Caco-2 (cell line): Measurements from ENCODE around the gene AUTS2. TPM values are rescaled to one million over a fixed set of nuclear protein-coding genes. Genes with fewer than 3 reads are reported as not detected.

Experiments
- BruUV-seq: library from RNA; stranded (reverse); fragments of 400-500 nt; replicated peaks from 2 replicates; lab custom pipeline; 2021; lab: Mats Ljungman, UMichigan
- CTCF ChIA-PET: fragments of 300-600 bp; sonication (Branson Sonifier 250); formaldehyde crosslinking; loops from one replicate; lab custom pipeline; 2022; ENCODE audit warnings: antibody characterized with exemption; lab: Charles Lee
- POLR2A ChIA-PET: fragments of 300-600 bp; sonication (Branson Sonifier 250); formaldehyde crosslinking; loops from one replicate; lab custom pipeline; 2022; ENCODE audit warnings: antibody characterized with exemption; lab: Charles Lee
- DNase-seq, 2 experiments: peaks; one replicate each; pipeline versions ENCODE4 v3.0.0 to v3.0.0-alpha.2; 2020 to 2022
- H3K27me3 ChIP-seq: replicated peaks from 2 replicates; pipeline ENCODE4 v1.6.0; 2011; ENCODE audit warnings: low read length; ENCODE audit not compliant: control insufficient read depth, insufficient read depth
- H3K36me3 ChIP-seq: 2 replicates; pipeline ENCODE4 v1.5.1; 2011; ENCODE audit warnings: low read length; ENCODE audit not compliant: control insufficient read depth, insufficient read depth
- H3K4me1 ChIP-seq: fragments of 250-450 bp; sonication (Bioruptor Pico); 2 replicates; pipeline ENCODE4 v1.5.1; 2020; ENCODE audit warnings: mild to moderate bottlenecking
- H3K4me3 ChIP-seq: 2 replicates; pipeline ENCODE4 v1.5.1; 2011; ENCODE audit warnings: low read depth, mild to moderate bottlenecking, control low read depth, low read length
- H3K9me3 ChIP-seq: fragments of 250-450 bp; sonication (Bioruptor Pico); 2 replicates; pipeline ENCODE4 v1.5.1; 2020; ENCODE audit warnings: mild to moderate bottlenecking, moderate library complexity
- H3K27ac Mint-ChIP-seq: one replicate; pipeline ENCODE4 v1.8.0; 2022; ENCODE audit warnings: mixed read lengths; ENCODE audit not compliant: unreplicated experiment
- H3K27me3 Mint-ChIP-seq: one replicate; pipeline ENCODE4 v1.8.0; 2022; ENCODE audit warnings: mixed read lengths; ENCODE audit not compliant: insufficient read depth, unreplicated experiment
- H3K36me3 Mint-ChIP-seq: one replicate; pipeline ENCODE4 v1.8.0; 2022; ENCODE audit warnings: mild to moderate bottlenecking, mixed read lengths; ENCODE audit not compliant: insufficient read depth, unreplicated experiment
- H3K4me1 Mint-ChIP-seq: one replicate; pipeline ENCODE4 v1.8.0; 2022; ENCODE audit warnings: low read depth, mixed read lengths; ENCODE audit not compliant: unreplicated experiment
- H3K4me3 Mint-ChIP-seq: one replicate; pipeline ENCODE4 v1.8.0; 2022; ENCODE audit warnings: mild to moderate bottlenecking, moderate library complexity, mixed read lengths; ENCODE audit not compliant: unreplicated experiment
- H3K9me3 Mint-ChIP-seq: one replicate; pipeline ENCODE4 v1.8.0; 2022; ENCODE audit warnings: mixed read lengths; ENCODE audit not compliant: unreplicated experiment
- intact Hi-C: fragments of 100-400 bp; cut with micrococcal nuclease; formaldehyde crosslinking; loops from one replicate; pipeline ENCODE4 v1.10.0; 2022; ENCODE audit not compliant: unreplicated experiment
- total RNA-seq: library from RNA; stranded (reverse); gene quantifications from 2 replicates; pipeline ENCODE4 v1.2.3, GENCODE V29; 2022
- TF ChIP-seq, protein P1 (sequence below), 2 experiments: fragments of 200-600 bp in 1 of 2; IDR thresholded peaks; 1 replicate in 1 of 2; 2 replicates in 1 of 2; pipeline versions ENCODE4 v1.5.1 to v1.8.0; 2011 to 2022; ENCODE audit warnings: antibody characterized with exemption in 1 of 2, control low read depth in 1 of 2, inconsistent platforms in 1 of 2, low read depth in 1 of 2, low read length in 1 of 2, mild to moderate bottlenecking in 1 of 2, moderate library complexity in 1 of 2; ENCODE audit not compliant: insufficient read depth in 1 of 2, severe bottlenecking in 1 of 2, unreplicated experiment in 1 of 2

AUTS2 gene
- total RNA-seq, 1 experiment from 2014 or later, result 37.1 TPM

DNA sequence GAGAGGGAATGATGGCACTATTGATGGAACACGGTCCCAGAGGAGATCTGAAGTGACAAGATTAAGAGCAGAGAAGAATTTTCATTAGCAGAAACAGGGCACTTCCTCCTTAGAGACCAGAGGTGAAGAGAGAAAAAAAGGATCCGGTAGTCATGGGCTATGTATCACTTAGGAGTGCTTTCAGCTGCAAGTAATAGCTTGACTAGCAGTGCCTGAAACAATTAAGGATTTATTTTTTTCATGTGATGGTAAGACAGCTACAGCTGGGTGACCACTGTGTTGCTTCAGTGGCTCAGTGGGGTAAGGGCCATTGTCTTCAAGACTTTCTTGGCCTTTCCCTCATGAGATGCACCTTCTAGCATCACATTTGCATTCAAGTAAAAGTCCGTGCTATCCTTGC is 1018.5 kb downstream of the AUTS2 start:
- H3K4me3 Mint-ChIP-seq, result no peak overlapping the region
- CTCF ChIA-PET, result no interaction called here

GRCh38 chr7:70618020-70618551 is 1019.8 kb downstream of the AUTS2 start:
- Mint-ChIP-seq H3K4me1 (peaks cover 4% of the 10 kb centered on the region), H3K9me3 (no peaks in the 10 kb centered on the region), H3K27me3 (no peaks in the 10 kb centered on the region), H3K36me3 (no peaks in the 10 kb centered on the region), H3K27ac (no peak overlapping the region), H3K4me3 (no peak overlapping the region)
- H3K9me3 ChIP-seq, result no peaks in the 10 kb centered on the region
- no peaks in the 10 kb centered on the region for H3K27me3 ChIP-seq
- DNase-seq, result no peak
- POLR2A ChIA-PET, result no interaction called here
- no peaks in the 10 kb centered on the region for H3K4me1 ChIP-seq
- H3K36me3 ChIP-seq, result no peaks in the 10 kb centered on the region
- TF ChIP-seq, protein P1, sequence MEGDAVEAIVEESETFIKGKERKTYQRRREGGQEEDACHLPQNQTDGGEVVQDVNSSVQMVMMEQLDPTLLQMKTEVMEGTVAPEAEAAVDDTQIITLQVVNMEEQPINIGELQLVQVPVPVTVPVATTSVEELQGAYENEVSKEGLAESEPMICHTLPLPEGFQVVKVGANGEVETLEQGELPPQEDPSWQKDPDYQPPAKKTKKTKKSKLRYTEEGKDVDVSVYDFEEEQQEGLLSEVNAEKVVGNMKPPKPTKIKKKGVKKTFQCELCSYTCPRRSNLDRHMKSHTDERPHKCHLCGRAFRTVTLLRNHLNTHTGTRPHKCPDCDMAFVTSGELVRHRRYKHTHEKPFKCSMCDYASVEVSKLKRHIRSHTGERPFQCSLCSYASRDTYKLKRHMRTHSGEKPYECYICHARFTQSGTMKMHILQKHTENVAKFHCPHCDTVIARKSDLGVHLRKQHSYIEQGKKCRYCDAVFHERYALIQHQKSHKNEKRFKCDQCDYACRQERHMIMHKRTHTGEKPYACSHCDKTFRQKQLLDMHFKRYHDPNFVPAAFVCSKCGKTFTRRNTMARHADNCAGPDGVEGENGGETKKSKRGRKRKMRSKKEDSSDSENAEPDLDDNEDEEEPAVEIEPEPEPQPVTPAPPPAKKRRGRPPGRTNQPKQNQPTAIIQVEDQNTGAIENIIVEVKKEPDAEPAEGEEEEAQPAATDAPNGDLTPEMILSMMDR (IDR thresholded peaks at IDR 0.05; ENCODE audit: insufficient read depth in 1 of 2, low read depth in 1 of 2, low read length in 1 of 2, severe bottlenecking in 1 of 2, unreplicated experiment in 1 of 2), result no peak
- intact Hi-C loops, result no loop called here
- CTCF ChIA-PET, result no interaction called here
- no peak overlapping the region for H3K4me3 ChIP-seq
- BruUV-seq, result no TSS peak

More for the DNA sequence above, 1018.5 kb downstream of the AUTS2 start:
- no peak for DNase-seq
- Mint-ChIP-seq H3K36me3 (no peaks in the 10 kb centered on the region), H3K9me3 (no peaks in the 10 kb centered on the region), H3K27ac (no peak overlapping the region), H3K4me1 (peaks cover 4% of the 10 kb centered on the region), H3K27me3 (no peaks in the 10 kb centered on the region)
- Histone ChIP-seq H3K36me3 (no peaks in the 10 kb centered on the region), H3K4me3 (no peak overlapping the region), H3K4me1 (no peaks in the 10 kb centered on the region), H3K9me3 (no peaks in the 10 kb centered on the region), H3K27me3 (no peaks in the 10 kb centered on the region)
- no TSS peak for BruUV-seq
- POLR2A ChIA-PET, result no interaction called here
- intact Hi-C loops, result no loop called here
- TF ChIP-seq, protein P1 (IDR thresholded peaks at IDR 0.05; ENCODE audit: insufficient read depth in 1 of 2, low read depth in 1 of 2, low read length in 1 of 2, severe bottlenecking in 1 of 2, unreplicated experiment in 1 of 2), result no peak

- ChIA-PET POLR2A (interaction anchor here (0.6 kb wide), 1 partner anchor 103 kb away, joined by 3 read pairs; no protein-coding TSS in a partner anchor), CTCF (interaction anchor here (0.7 kb wide), 1 partner anchor 55 kb away, joined by 3 read pairs; no protein-coding TSS in a partner anchor)
- no peak overlapping the region for H3K4me3 Mint-ChIP-seq
- Histone ChIP-seq H3K27me3 (no peaks in the 10 kb centered on the region), H3K36me3 (no peaks in the 10 kb centered on the region), H3K4me3 (no peak overlapping the region), H3K4me1 (no peaks in the 10 kb centered on the region), H3K9me3 (no peaks in the 10 kb centered on the region)
- TF ChIP-seq, protein P1 (IDR thresholded peaks at IDR 0.05; ENCODE audit: insufficient read depth in 1 of 2, low read depth in 1 of 2, low read length in 1 of 2, severe bottlenecking in 1 of 2, unreplicated experiment in 1 of 2), result no peak
- no peak for DNase-seq
- no peaks in the 10 kb centered on the region for H3K9me3 Mint-ChIP-seq
- peaks cover 4% of the 10 kb centered on the region for H3K4me1 Mint-ChIP-seq
- intact Hi-C loops, result no loop called here
- no peaks in the 10 kb centered on the region for H3K36me3 Mint-ChIP-seq
- no peaks in the 10 kb centered on the region for H3K27me3 Mint-ChIP-seq
- no TSS peak for BruUV-seq
- no peak overlapping the region for H3K27ac Mint-ChIP-seq
These were observed 1020.9 kb downstream of the AUTS2 start for GRCh38 chr7:70619130-70619529.
